ENCODE data around the gene CCDC122. TPM values are rescaled to one million over a fixed set of nuclear protein-coding genes. Genes with fewer than 3 reads are reported as not detected.

CCDC122 gene
- total RNA-seq, 4 donors from 2014 or later: 0.16 to 1.7 (median 1.1) TPM; not detected in 1

DNA sequence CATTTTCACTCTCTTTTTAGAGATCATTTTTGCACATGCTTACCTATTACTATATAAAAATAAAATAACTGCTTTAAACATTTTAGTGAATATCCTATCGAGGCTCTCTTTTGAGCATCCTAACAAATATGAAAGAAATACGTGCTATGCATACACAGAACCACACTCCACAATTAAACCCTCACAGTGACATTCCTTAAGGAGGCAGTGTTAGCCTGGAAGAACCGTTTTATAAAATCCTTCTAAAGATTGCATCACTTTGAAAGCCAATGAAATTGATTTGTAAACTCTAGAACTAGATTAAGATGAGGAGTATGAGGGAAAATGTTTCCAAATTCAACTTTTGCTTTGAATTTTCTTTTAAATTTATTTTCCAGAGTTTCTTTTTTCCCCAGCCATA lies 81.7 kb downstream of the CCDC122 start:
- Histone ChIP-seq H3K4me3 (no peak overlapping the region), H3K9me3 (no peaks in the 10 kb centered on the region), H3K27ac (no peak overlapping the region), H3K36me3 (no peaks in the 10 kb centered on the region), H3K27me3 (no peaks in the 10 kb centered on the region), H3K4me1 (no peaks in the 10 kb centered on the region)
- intact Hi-C loops (cut with DNase I; ENCODE audit: low total_unique reads) (no loop called here), in situ Hi-C loops (cut with MboI; ENCODE audit: low sequenced_read_pairs in 4 of 4) (loop anchor here in 1 of 4 donors (25.0 kb wide), 1 partner anchor 486 kb away; no protein-coding TSS in a partner anchor)
- TF ChIP-seq, protein P1, sequence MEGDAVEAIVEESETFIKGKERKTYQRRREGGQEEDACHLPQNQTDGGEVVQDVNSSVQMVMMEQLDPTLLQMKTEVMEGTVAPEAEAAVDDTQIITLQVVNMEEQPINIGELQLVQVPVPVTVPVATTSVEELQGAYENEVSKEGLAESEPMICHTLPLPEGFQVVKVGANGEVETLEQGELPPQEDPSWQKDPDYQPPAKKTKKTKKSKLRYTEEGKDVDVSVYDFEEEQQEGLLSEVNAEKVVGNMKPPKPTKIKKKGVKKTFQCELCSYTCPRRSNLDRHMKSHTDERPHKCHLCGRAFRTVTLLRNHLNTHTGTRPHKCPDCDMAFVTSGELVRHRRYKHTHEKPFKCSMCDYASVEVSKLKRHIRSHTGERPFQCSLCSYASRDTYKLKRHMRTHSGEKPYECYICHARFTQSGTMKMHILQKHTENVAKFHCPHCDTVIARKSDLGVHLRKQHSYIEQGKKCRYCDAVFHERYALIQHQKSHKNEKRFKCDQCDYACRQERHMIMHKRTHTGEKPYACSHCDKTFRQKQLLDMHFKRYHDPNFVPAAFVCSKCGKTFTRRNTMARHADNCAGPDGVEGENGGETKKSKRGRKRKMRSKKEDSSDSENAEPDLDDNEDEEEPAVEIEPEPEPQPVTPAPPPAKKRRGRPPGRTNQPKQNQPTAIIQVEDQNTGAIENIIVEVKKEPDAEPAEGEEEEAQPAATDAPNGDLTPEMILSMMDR (IDR thresholded peaks at IDR 0.05 in 4 of 5, conservative IDR thresholded peaks at IDR 0.05 in 1 of 5): no peak
- TF ChIP-seq POLR2A (IDR thresholded peaks at IDR 0.05): no peak
- no peak for DNase-seq
- no peak for ATAC-seq

DNA sequence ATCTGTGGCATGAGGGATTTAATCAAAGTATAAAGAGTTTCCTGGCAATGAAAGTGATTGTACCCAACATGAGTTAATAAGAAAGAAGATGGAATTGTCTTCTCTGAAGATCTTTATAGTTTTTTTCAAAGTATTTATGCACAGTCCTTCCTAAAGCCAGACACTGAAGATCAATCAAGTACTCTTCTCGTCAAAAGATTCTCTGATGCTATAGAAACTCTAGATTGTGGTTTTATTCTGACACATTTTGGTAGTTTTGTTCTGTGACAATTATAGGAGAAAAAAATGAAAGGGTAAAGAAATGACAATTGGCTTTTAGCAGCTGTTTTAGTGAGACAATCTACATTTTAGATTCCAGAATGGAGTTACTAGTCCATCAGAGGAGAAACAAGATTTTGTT lies 82.4 kb downstream of the CCDC122 start:
- ATAC-seq: no peak
- in situ Hi-C loops (cut with MboI; ENCODE audit: low sequenced_read_pairs in 4 of 4): loop anchor here in 1 of 4 donors (25.0 kb wide), 1 partner anchor 485 kb away; no protein-coding TSS in a partner anchor

DNA sequence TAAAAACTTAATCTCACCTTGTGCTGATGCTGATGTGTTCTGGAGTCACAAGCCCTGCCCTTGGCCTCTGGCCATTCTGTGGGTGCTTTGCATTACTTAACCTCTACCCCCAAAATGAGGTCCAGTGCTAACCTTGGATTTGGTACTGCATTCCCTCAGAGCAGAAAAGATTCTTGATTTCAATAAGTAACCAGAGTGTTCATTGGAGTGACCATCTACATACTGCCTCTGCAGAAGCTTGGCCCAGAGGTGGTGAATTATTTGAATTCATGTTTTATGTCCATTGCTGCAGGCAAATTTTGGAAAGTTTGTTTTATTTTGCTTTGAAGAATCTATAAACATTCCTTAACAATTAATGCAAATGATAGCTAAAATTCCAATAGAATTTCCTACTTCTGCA lies 85.1 kb downstream of the CCDC122 start:
- TF ChIP-seq, protein P1 (IDR thresholded peaks at IDR 0.05 in 4 of 5, conservative IDR thresholded peaks at IDR 0.05 in 1 of 5): no peak
- TF ChIP-seq POLR2A (IDR thresholded peaks at IDR 0.05): no peak
- H3K27me3 ChIP-seq: no peaks in the 10 kb centered on the region
- no peak for DNase-seq
- in situ Hi-C loops (cut with MboI; ENCODE audit: low sequenced_read_pairs in 4 of 4) (loop anchor here in 1 of 4 donors (25.0 kb wide), 1 partner anchor 482 kb away; no protein-coding TSS in a partner anchor), intact Hi-C loops (cut with DNase I; ENCODE audit: low total_unique reads) (no loop called here)
- no peaks in the 10 kb centered on the region for H3K36me3 ChIP-seq
- H3K9me3 ChIP-seq: no peaks in the 10 kb centered on the region
- no peak overlapping the region for H3K4me3 ChIP-seq
- ATAC-seq: no peak
- H3K27ac ChIP-seq: no peak overlapping the region
- no peaks in the 10 kb centered on the region for H3K4me1 ChIP-seq

More for the DNA sequence above, 82.4 kb downstream of the CCDC122 start:
- Histone ChIP-seq H3K27me3 (no peaks in the 10 kb centered on the region), H3K9me3 (no peaks in the 10 kb centered on the region), H3K4me3 (no peak overlapping the region), H3K36me3 (no peaks in the 10 kb centered on the region), H3K27ac (no peak overlapping the region), H3K4me1 (no peaks in the 10 kb centered on the region)
- intact Hi-C loops (cut with DNase I; ENCODE audit: low total_unique reads): no loop called here
- DNase-seq: no peak
- no peak for TF ChIP-seq POLR2A (IDR thresholded peaks at IDR 0.05)
- TF ChIP-seq, protein P1 (IDR thresholded peaks at IDR 0.05 in 4 of 5, conservative IDR thresholded peaks at IDR 0.05 in 1 of 5): no peak

DNA sequence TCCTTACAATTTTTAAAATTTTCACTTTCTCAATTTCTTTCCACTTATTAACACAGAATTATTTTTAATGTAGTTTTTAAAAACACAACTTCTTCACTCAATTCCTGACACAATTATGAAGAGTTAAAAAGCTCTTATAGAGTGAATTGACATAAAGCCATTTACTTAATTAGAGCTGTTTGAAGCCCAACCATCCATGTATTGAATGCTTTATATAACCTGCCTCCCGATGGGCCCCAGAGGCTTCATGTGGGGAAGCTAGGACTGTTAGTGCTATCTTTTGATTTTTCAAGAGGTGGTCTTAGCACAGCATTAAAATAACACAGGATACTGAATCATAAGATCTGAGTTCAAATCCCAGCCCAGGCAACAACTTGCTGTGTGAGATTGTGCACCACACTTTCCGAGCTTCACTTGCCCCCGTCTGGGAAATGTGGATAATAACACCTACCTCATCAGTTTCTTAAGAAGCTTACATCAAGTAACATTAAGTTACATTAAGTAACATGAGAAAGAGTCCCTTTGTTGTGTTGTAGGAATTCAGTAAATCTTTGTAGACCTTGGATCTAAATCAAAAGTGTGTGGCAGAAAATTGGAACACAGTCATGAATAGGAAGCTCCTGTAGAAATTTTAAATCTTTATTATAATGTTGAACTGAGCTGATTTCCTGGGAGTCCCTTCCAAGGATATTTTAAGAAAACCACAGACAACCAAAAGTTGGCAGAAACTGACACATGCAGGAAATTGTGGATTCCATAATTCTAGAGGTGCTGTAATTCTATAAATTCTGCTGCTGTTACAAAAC lies 87.3 kb downstream of the CCDC122 start:
- TF ChIP-seq POLR2A (IDR thresholded peaks at IDR 0.05): no peak
- no peak for ATAC-seq
- H3K27me3 ChIP-seq: peaks cover 0 to 4% (median 0%) of the 10 kb centered on the region in 3 donors

DNA sequence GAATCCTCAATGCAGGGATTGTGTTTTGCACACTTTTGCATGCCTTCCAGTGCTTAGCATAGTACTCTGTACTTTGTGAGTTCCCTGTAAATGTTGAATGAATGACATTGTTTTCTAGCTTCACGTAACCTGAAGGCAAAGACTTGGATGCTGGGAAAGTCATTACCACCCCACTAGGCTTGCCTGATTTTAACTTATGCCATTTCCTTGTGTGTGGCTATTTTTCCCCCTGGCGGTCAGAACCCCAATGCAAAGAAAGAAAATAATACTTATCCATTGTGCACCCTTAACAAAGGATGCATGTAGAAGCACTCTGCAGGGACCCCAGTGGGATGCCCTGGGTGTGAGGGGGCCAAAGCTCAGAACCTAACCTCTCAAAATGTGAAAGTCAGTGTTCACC lies 91.5 kb downstream of the CCDC122 start:
- TF ChIP-seq, protein P1 (IDR thresholded peaks at IDR 0.05 in 4 of 5, conservative IDR thresholded peaks at IDR 0.05 in 1 of 5): peak in 1 of 5 experiments; percentile 40
- TF ChIP-seq POLR2A (IDR thresholded peaks at IDR 0.05): no peak
- Histone ChIP-seq H3K27ac (no peak overlapping the region), H3K4me1 (peaks cover 9 to 17% of the 10 kb centered on the region in 2 donors), H3K9me3 (no peaks in the 10 kb centered on the region), H3K36me3 (no peaks in the 10 kb centered on the region), H3K27me3 (peaks cover 0 to 4% (median 0%) of the 10 kb centered on the region in 3 donors), H3K4me3 (peak overlapping the region in 2 of 4 donors; percentile 62 to 73)
- ATAC-seq: no peak
- no peak for DNase-seq
- in situ Hi-C loops (cut with MboI; ENCODE audit: low sequenced_read_pairs in 4 of 4) (loop anchor here in 1 of 4 donors (25.0 kb wide), 1 partner anchor 476 kb away; no protein-coding TSS in a partner anchor), intact Hi-C loops (cut with DNase I; ENCODE audit: low total_unique reads) (loop anchor here (5.0 to 10.0 kb wide), 2 partner anchors 353 to 486 kb away; no protein-coding TSS in a partner anchor)

More for the DNA sequence above, 87.3 kb downstream of the CCDC122 start:
- Histone ChIP-seq H3K4me1 (peaks cover 4% of the 10 kb centered on the region in 2 donors), H3K9me3 (no peaks in the 10 kb centered on the region), H3K36me3 (no peaks in the 10 kb centered on the region), H3K27ac (no peak overlapping the region), H3K4me3 (no peak overlapping the region)
- no peak for DNase-seq
- in situ Hi-C loops (cut with MboI; ENCODE audit: low sequenced_read_pairs in 4 of 4): loop anchor here in 1 of 4 donors (25.0 kb wide), 1 partner anchor 480 kb away; no protein-coding TSS in a partner anchor
- intact Hi-C loops (cut with DNase I; ENCODE audit: low total_unique reads): no loop called here

All from gastrocnemius medialis (tissue), 4 donors.